Testis (tissue), 3 donors: ENCODE data around the gene VIT. TPM values are rescaled to one million over a fixed set of nuclear protein-coding genes. Genes with fewer than 3 reads are reported as not detected.

Source experiments
- DNase-seq: peaks from one replicate; pipeline ENCODE4 v3.0.0-alpha.2; 2019
- H3K27ac ChIP-seq, 2 donors: fragments of 200-600 bp; sonication (generic); one replicate each; pipeline ENCODE4 v1.5.1; 2019
- H3K27me3 ChIP-seq: fragments of 200-600 bp; sonication (generic); one replicate; pipeline ENCODE4 v1.5.1; 2019
- H3K36me3 ChIP-seq: fragments of 200-600 bp; sonication (generic); one replicate; pipeline ENCODE4 v1.5.1; 2017; ENCODE audit warnings: low read depth; ENCODE audit errors: missing control alignments
- H3K4me1 ChIP-seq: fragments of 200-600 bp; sonication (generic); one replicate; pipeline ENCODE4 v1.5.1; 2019
- H3K4me3 ChIP-seq, 2 donors: fragments of 200-600 bp; sonication (generic); one replicate each; pipeline ENCODE4 v1.5.1; 2017 to 2019
- H3K9me3 ChIP-seq: fragments of 200-600 bp; sonication (generic); one replicate; pipeline ENCODE4 v1.5.1; 2017
- POLR2A ChIP-seq: fragments of 450-650 bp; IDR thresholded peaks from one replicate; pipeline ENCODE4 v1.6.1; 2017; ENCODE audit warnings: antibody characterized with exemption, mild to moderate bottlenecking, moderate library complexity
- WGBS, 2 donors: methylation state at CpG; one replicate each; pipeline ENCODE4 v1.1.5; 2018; 5-methylcytosine and 5-hydroxymethylcytosine counted together
- intact Hi-C: fragments of 100-400 bp; cut with DNase I; formaldehyde crosslinking; loops from one replicate; pipeline ENCODE4 v1.15.1; 2023; ENCODE audit warnings: low total_unique reads
- polyA plus RNA-seq: library from polyadenylated mRNA; stranded (reverse); fragments of 350-450 nt; fragmentation: Illumina TruSeq; extraction: RNeasy Lipid Tissue Mini Kit (QIAGEN cat#74804); gene quantifications from one replicate; pipeline ENCODE4 v1.2.3, GENCODE V29; 2014; ENCODE audit warnings: low read depth, low replicate concordance; ENCODE audit not compliant: insufficient read depth
- total RNA-seq, 2 donors: library from RNA; depleted of rRNA; stranded (reverse); fragments of >200 nt; gene quantifications; one replicate each; pipeline ENCODE4 v1.2.3, GENCODE V29; 2016
- TF ChIP-seq, protein P1 (sequence below), 3 experiments: fragments of 450-650 bp in 2 of 3; fragments of 200-600 bp in 1 of 3; sonication (generic) in 1 of 3; IDR thresholded peaks; one replicate each; pipeline ENCODE4 v1.5.1; 2016 to 2019; ENCODE audit warnings: antibody characterized with exemption in 3 of 3, mild to moderate bottlenecking in 2 of 3, moderate library complexity in 1 of 3

VIT gene
- total and polyA plus RNA-seq, 3 donors from 2014 or later = 5.6 to 9.4 (median 7.2) TPM

DNA sequence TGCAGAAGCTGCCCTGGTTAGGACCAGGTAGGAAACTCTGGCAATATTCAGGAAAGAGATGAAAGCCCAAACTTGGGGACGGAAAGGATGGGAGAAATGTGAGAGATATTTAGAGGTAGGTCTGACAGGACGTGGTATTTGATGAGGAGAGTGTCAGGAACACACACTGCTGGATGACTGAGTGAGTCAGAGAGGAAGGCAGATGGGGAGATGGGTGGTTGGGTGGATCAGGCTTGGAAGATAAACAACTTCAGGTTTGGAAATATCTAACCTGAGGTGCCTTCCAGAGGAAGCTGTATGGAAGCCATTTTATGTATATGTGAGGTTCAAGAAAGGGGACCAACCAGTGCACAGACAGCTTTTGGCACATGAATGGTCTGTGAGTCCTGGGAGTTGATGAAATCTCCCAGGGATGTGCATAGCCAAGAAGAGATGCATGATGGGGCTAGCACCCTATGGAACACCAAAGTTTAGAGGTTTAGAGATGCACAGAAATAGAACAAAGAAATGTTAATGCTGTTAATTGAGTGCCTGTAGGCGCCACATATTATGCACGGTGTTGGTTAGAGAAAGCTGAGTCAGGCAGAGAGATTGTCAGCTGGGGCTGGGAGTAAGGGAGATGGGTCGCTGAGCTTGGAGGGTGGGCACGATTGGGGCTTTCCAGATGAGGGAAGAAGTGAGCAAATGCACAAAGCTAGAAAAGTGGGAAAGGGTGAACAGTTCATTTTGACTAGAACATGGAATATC lies 101.0 kb downstream of the VIT start:
- no peak overlapping the region for H3K4me3 ChIP-seq
- no peaks in the 10 kb centered on the region for H3K36me3 ChIP-seq
- no peak for TF ChIP-seq POLR2A
- TF ChIP-seq, protein P1, sequence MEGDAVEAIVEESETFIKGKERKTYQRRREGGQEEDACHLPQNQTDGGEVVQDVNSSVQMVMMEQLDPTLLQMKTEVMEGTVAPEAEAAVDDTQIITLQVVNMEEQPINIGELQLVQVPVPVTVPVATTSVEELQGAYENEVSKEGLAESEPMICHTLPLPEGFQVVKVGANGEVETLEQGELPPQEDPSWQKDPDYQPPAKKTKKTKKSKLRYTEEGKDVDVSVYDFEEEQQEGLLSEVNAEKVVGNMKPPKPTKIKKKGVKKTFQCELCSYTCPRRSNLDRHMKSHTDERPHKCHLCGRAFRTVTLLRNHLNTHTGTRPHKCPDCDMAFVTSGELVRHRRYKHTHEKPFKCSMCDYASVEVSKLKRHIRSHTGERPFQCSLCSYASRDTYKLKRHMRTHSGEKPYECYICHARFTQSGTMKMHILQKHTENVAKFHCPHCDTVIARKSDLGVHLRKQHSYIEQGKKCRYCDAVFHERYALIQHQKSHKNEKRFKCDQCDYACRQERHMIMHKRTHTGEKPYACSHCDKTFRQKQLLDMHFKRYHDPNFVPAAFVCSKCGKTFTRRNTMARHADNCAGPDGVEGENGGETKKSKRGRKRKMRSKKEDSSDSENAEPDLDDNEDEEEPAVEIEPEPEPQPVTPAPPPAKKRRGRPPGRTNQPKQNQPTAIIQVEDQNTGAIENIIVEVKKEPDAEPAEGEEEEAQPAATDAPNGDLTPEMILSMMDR (IDR thresholded peaks at IDR 0.05) = no peak
- H3K9me3 ChIP-seq = no peaks in the 10 kb centered on the region
- 60 to 67% methylated on average over 6 of the region's 6 CpGs for WGBS, 2 donors
- H3K27ac ChIP-seq = no peak overlapping the region
- intact Hi-C loops = no loop called here
- no peak for DNase-seq
- H3K4me1 ChIP-seq = no peaks in the 10 kb centered on the region
- H3K27me3 ChIP-seq = no peaks in the 10 kb centered on the region

DNA sequence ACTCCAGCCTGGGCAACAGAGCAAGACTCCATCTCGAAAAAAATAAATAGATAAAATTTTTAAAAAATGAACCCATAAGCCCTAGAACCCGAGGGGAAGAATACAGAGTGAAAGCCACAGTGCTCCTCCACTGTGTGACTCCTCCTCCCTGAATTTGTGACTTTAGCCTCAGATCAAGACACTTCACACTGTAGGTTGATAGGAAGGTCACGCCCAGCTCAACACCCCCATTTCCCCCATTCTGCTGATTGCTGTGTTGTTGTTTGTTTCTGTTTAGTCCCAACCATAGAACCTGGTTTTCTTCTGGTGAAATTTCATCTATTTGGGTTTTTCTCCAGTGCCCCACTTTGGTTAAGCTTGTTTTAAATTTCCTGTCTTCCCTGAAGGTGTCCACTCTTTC lies 102.2 kb downstream of the VIT start:
- DNase-seq = no peak
- H3K27me3 ChIP-seq = no peaks in the 10 kb centered on the region
- no peak overlapping the region for H3K27ac ChIP-seq
- H3K36me3 ChIP-seq = no peaks in the 10 kb centered on the region
- WGBS, 2 donors = 80 to 81% methylated on average over 3 of the region's 3 CpGs
- intact Hi-C loops = no loop called here
- H3K9me3 ChIP-seq = no peaks in the 10 kb centered on the region
- H3K4me3 ChIP-seq = no peak overlapping the region
- no peak for TF ChIP-seq POLR2A
- TF ChIP-seq, protein P1 (IDR thresholded peaks at IDR 0.05) = no peak
- no peaks in the 10 kb centered on the region for H3K4me1 ChIP-seq

DNA sequence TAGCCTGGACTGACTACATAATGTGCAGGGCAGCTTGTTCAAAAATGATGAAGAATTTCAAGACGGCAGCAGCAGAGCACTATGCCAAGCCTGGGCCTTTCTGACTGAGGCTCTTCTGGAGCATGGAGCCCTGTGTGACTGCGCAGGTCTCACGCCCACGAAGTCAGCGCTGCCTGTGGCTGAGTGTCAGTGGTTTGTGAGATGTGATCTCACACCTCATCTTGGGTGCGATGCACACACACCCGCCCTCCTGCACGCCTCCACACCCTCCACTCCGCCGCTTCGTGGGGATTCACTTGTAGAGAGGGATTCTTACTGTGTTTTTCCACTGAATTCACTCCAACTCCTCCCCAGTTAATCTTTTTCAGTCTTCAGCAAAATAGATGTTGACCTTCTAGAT lies 103.9 kb downstream of the VIT start:
- intact Hi-C loops = no loop called here
- Histone ChIP-seq H3K9me3 (no peaks in the 10 kb centered on the region), H3K27ac (no peak overlapping the region), H3K4me3 (no peak overlapping the region), H3K27me3 (no peaks in the 10 kb centered on the region), H3K4me1 (no peaks in the 10 kb centered on the region), H3K36me3 (no peaks in the 10 kb centered on the region)
- 87 to 95% methylated on average over 11 of the region's 11 CpGs for WGBS, 2 donors
- no peak for DNase-seq
- TF ChIP-seq, protein P1 (IDR thresholded peaks at IDR 0.05) = no peak
- no peak for TF ChIP-seq POLR2A

DNA sequence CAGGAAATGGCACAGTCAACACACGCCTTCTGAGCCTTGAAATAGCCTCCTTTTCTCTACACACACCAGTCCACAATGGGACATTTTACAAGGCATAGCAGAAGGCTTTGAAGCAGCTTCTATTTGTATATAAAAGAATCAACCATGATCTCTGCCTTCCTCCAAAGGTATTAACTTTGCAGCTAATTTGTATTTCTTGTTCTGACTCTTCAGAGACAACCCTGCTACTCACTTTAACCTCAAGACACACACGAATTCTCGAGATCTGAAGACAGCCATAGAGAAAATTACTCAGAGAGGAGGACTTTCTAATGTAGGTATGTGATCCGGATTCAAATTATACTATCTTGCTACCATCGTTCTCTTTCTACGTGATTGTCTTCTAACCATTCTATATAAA lies 104.6 kb downstream of the VIT start:
- DNase-seq = no peak
- Histone ChIP-seq H3K27ac (no peak overlapping the region), H3K4me1 (no peaks in the 10 kb centered on the region), H3K9me3 (no peaks in the 10 kb centered on the region), H3K4me3 (no peak overlapping the region), H3K27me3 (no peaks in the 10 kb centered on the region), H3K36me3 (no peaks in the 10 kb centered on the region)
- 91 to 93% methylated on average over 6 of the region's 6 CpGs for WGBS, 2 donors
- no peak for TF ChIP-seq POLR2A
- TF ChIP-seq, protein P1 (IDR thresholded peaks at IDR 0.05) = no peak
- intact Hi-C loops = no loop called here

DNA sequence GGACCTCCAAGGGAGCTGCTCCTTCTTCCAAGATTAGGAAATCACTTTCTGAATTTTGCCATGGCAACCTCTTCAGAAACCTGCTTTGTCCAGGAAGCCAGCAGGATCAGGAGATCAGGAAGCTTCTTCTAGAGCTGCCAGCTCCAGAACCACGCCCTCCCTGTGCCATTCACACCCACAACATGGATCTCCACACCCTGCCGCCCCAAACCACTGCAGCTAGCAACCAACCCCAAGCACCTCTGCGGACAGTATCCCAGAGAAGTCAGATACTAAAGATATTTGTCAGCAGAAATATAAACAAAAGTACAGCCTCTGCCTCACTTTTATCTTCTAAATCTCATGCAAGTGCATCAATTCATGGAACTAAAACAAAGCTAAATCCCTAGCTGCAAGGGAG lies 106.4 kb downstream of the VIT start:
- no peaks in the 10 kb centered on the region for H3K4me1 ChIP-seq
- DNase-seq = no peak
- H3K9me3 ChIP-seq = no peaks in the 10 kb centered on the region
- intact Hi-C loops = no loop called here
- H3K4me3 ChIP-seq = no peak overlapping the region
- H3K36me3 ChIP-seq = no peaks in the 10 kb centered on the region
- 89 to 97% methylated on average over 3 of the region's 3 CpGs for WGBS, 2 donors
- TF ChIP-seq POLR2A = no peak
- TF ChIP-seq, protein P1 (IDR thresholded peaks at IDR 0.05) = no peak
- no peaks in the 10 kb centered on the region for H3K27me3 ChIP-seq
- H3K27ac ChIP-seq = no peak overlapping the region
